Measurements from ENCODE around the gene ERRFI1.

DNA sequence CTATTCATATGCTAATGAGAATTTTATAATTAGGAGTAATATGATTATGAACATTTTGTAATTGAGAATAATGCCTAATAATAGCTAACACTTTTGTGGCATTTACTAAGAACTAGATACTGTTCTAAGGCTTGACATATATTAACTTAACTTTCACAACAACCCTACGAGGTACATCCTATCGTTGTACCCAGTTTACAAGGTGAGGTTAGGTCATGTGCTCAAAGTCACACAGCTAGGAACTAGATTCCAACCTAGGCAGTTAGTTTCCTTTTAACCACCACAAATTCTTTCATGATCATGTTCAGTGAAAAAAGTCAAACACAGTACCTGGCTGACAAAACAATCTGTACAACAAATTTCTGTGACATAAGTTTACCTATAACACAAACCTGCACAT lies 13.0 kb upstream of the ERRFI1 start:
- TF ChIP-seq YY1 (IDR thresholded peaks at IDR 0.05; ENCODE audit: low read depth) (no peak), EP300 (IDR thresholded peaks at IDR 0.05; ENCODE audit: borderline replicate concordance) (no peak), RAD21 (IDR thresholded peaks at IDR 0.05; ENCODE audit: low read depth) (no peak), CREB1 (IDR thresholded peaks at IDR 0.05; ENCODE audit: low read depth) (no peak), ZBTB7A (IDR thresholded peaks at IDR 0.05; ENCODE audit: low read depth) (no peak), TAF1 (IDR thresholded peaks at IDR 0.05; ENCODE audit: low read depth) (no peak), CEBPB (IDR thresholded peaks at IDR 0.05) (no peak), TEAD4 (IDR thresholded peaks at IDR 0.05) (no peak)
- TF ChIP-seq, protein P1, sequence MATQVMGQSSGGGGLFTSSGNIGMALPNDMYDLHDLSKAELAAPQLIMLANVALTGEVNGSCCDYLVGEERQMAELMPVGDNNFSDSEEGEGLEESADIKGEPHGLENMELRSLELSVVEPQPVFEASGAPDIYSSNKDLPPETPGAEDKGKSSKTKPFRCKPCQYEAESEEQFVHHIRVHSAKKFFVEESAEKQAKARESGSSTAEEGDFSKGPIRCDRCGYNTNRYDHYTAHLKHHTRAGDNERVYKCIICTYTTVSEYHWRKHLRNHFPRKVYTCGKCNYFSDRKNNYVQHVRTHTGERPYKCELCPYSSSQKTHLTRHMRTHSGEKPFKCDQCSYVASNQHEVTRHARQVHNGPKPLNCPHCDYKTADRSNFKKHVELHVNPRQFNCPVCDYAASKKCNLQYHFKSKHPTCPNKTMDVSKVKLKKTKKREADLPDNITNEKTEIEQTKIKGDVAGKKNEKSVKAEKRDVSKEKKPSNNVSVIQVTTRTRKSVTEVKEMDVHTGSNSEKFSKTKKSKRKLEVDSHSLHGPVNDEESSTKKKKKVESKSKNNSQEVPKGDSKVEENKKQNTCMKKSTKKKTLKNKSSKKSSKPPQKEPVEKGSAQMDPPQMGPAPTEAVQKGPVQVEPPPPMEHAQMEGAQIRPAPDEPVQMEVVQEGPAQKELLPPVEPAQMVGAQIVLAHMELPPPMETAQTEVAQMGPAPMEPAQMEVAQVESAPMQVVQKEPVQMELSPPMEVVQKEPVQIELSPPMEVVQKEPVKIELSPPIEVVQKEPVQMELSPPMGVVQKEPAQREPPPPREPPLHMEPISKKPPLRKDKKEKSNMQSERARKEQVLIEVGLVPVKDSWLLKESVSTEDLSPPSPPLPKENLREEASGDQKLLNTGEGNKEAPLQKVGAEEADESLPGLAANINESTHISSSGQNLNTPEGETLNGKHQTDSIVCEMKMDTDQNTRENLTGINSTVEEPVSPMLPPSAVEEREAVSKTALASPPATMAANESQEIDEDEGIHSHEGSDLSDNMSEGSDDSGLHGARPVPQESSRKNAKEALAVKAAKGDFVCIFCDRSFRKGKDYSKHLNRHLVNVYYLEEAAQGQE (IDR thresholded peaks at IDR 0.05; ENCODE audit: low read depth): no peak

Measured in Ishikawa (cell line).